HCT116 (cell line): ENCODE measurements around the gene PKNOX2. TPM values are rescaled to one million over a fixed set of nuclear protein-coding genes. Genes with fewer than 3 reads are reported as not detected.

Experiments
- ATAC-seq: fragments of 200-7000 bp; cut with Tn5 transposase; 2 replicates; pipeline ENCODE4 v1.9.1; 2020; ENCODE audit warnings: mild to moderate bottlenecking, moderate library complexity
- BruUV-seq: library from RNA; stranded (reverse); fragments of 400-500 nt; replicated peaks from 2 replicates; lab custom pipeline; 2021; lab: Mats Ljungman, UMichigan
- CTCF ChIA-PET: fragments of 300-600 bp; sonication (Branson Sonifier 250); formaldehyde crosslinking; loops from one replicate; lab custom pipeline; 2021; ENCODE audit warnings: antibody characterized with exemption; lab: Charles Lee
- POLR2A ChIA-PET: fragments of 300-600, 350-600 bp; sonication (Branson Sonifier 250); formaldehyde crosslinking; loops from one replicate; lab custom pipeline; 2021; ENCODE audit warnings: antibody characterized with exemption; lab: Charles Lee
- RAD21 ChIA-PET, 2 experiments: fragments of 300-600 bp; sonication (Branson Sonifier 250); formaldehyde crosslinking; loops; one replicate each; lab custom pipeline; 2023; ENCODE audit warnings: low total read pairs in 2 of 2; ENCODE audit not compliant: uncharacterized antibody in 2 of 2, unreplicated experiment in 2 of 2, low non-redundant PET in 1 of 2; lab: Charles Lee
- DNase-seq: peaks from one replicate; pipeline ENCODE4 v3.0.0-alpha.2; 2010; ENCODE audit warnings: low read depth, low spot score
- H2AFZ ChIP-seq: fragments of 200-600 bp; shearing (Covaris generic), sonication (generic); 2 replicates; pipeline ENCODE4 v1.6.1; 2017; ENCODE audit warnings: low read depth, mixed run types, mixed read lengths, antibody characterized with exemption, low read length; ENCODE audit not compliant: poor library complexity, severe bottlenecking
- H3K27ac ChIP-seq: 2 replicates; pipeline ENCODE4 v1.5.1; 2012; ENCODE audit warnings: low read depth, low read length
- H3K27me3 ChIP-seq: fragments of 200-600 bp; sonication (generic); 2 replicates; pipeline ENCODE4 v1.6.1; 2016; ENCODE audit warnings: mixed run types, low read length, mixed read lengths; ENCODE audit not compliant: insufficient read depth
- H3K36me3 ChIP-seq, 2 experiments: fragments of 200-500 bp in 1 of 2; fragments of 200-600 bp in 1 of 2; sonication (Bioruptor generic) in 1 of 2; sonication (generic) in 1 of 2; 2 replicates each; pipeline versions ENCODE4 v1.5.1 to v1.6.1; 2014 to 2016; ENCODE audit warnings: low read length in 2 of 2, inconsistent platforms in 1 of 2, mixed read lengths in 1 of 2, mixed run types in 1 of 2; ENCODE audit not compliant: insufficient read depth in 2 of 2, control insufficient read depth in 1 of 2
- H3K4me1 ChIP-seq, 2 experiments: fragments of 200-600 bp in 1 of 2; sonication (generic) in 1 of 2; 2 replicates each; pipeline versions ENCODE4 v1.5.1 to v1.6.1; 2012 to 2017; ENCODE audit warnings: low read length in 2 of 2, inconsistent platforms in 1 of 2, mild to moderate bottlenecking in 1 of 2, mixed read lengths in 1 of 2, mixed run types in 1 of 2, moderate library complexity in 1 of 2; ENCODE audit not compliant: insufficient read depth in 2 of 2, control insufficient read depth in 1 of 2
- H3K4me2 ChIP-seq: fragments of 200-600 bp; sonication (generic); 2 replicates; pipeline ENCODE4 v1.6.1; 2017; ENCODE audit warnings: mixed run types, low read length, mixed read lengths
- H3K4me3 ChIP-seq, 2 experiments: fragments of 200-600 bp in 1 of 2; sonication (generic) in 1 of 2; replicated peaks in 1 of 2; 2 replicates each; pipeline ENCODE4 v1.5.1; 2011 to 2016; ENCODE audit warnings: low read length in 2 of 2, control low read depth in 1 of 2, low read depth in 1 of 2, mild to moderate bottlenecking in 1 of 2, mixed read lengths in 1 of 2, mixed run types in 1 of 2
- H3K79me2 ChIP-seq: fragments of 200-600 bp; sonication (generic); 2 replicates; pipeline ENCODE4 v1.6.1; 2017; ENCODE audit warnings: mild to moderate bottlenecking, mixed run types, low read length, moderate library complexity, mixed read lengths; ENCODE audit not compliant: insufficient read depth
- H3K9ac ChIP-seq: fragments of 200-600 bp; sonication (generic); 2 replicates; pipeline ENCODE4 v1.6.1; 2016; ENCODE audit warnings: low read length, mixed read lengths
- H3K9me2 ChIP-seq: fragments of 200-600 bp; sonication (generic), shearing (Covaris generic); 2 replicates; pipeline ENCODE4 v1.6.1; 2017; ENCODE audit warnings: mixed run types, mild to moderate bottlenecking, moderate library complexity; ENCODE audit not compliant: insufficient read depth
- H3K9me3 ChIP-seq, 2 experiments: fragments of 200-500 bp in 1 of 2; fragments of 200-600 bp in 1 of 2; sonication (Bioruptor generic) in 1 of 2; sonication (generic) in 1 of 2; 2 replicates each; pipeline ENCODE4 v1.6.1; 2014 to 2017; ENCODE audit warnings: low read length in 2 of 2, mixed read lengths in 2 of 2, inconsistent platforms in 1 of 2, low read depth in 1 of 2, mild to moderate bottlenecking in 1 of 2, mixed run types in 1 of 2, moderate library complexity in 1 of 2; ENCODE audit not compliant: control insufficient read depth in 1 of 2, insufficient read depth in 1 of 2
- H4K20me1 ChIP-seq: fragments of 200-600 bp; sonication (generic), shearing (Covaris generic); 2 replicates; pipeline ENCODE4 v1.6.1; 2017; ENCODE audit warnings: mixed run types, mild to moderate bottlenecking, moderate library complexity; ENCODE audit not compliant: insufficient read depth
- CBX3 ChIP-seq: IDR thresholded peaks from 2 replicates; pipeline ENCODE4 v1.6.1; 2012; ENCODE audit warnings: low read depth
- CEBPB ChIP-seq: IDR thresholded peaks from 2 replicates; pipeline ENCODE4 v1.6.1; 2012; ENCODE audit warnings: low read depth
- EGR1 ChIP-seq: IDR thresholded peaks from 2 replicates; pipeline ENCODE4 v1.6.1; 2012; ENCODE audit warnings: low read depth
- FOSL1 ChIP-seq: IDR thresholded peaks from 2 replicates; pipeline ENCODE4 v1.6.1; 2012; ENCODE audit warnings: low read depth
- JUND ChIP-seq: IDR thresholded peaks from 2 replicates; pipeline ENCODE4 v1.6.1; 2012
- POLR2A ChIP-seq: IDR thresholded peaks from 2 replicates; pipeline ENCODE4 v1.7.0; 2011; ENCODE audit warnings: borderline replicate concordance; ENCODE audit not compliant: insufficient read depth, insufficient read length; ENCODE audit errors: extremely low read depth
- REST ChIP-seq: IDR thresholded peaks from 2 replicates; pipeline ENCODE4 v1.6.1; 2012; ENCODE audit warnings: low read depth
- SP1 ChIP-seq: IDR thresholded peaks from 2 replicates; pipeline ENCODE4 v1.6.1; 2012; ENCODE audit warnings: low read depth
- TCF7L2 ChIP-seq: IDR thresholded peaks from 2 replicates; pipeline ENCODE4 v1.7.0; 2011; ENCODE audit warnings: borderline replicate concordance, inconsistent platforms; ENCODE audit not compliant: insufficient read depth, insufficient read length; ENCODE audit errors: extremely low read depth
- YY1 ChIP-seq: IDR thresholded peaks from 2 replicates; pipeline ENCODE4 v1.6.1; 2011; ENCODE audit warnings: low read length, low read depth, moderate library complexity, mild to moderate bottlenecking; ENCODE audit not compliant: insufficient replicate concordance; ENCODE audit errors: extremely low read depth
- ZBTB33 ChIP-seq: IDR thresholded peaks from 2 replicates; pipeline ENCODE4 v1.6.1; 2011; ENCODE audit warnings: mild to moderate bottlenecking, low read length, moderate library complexity; ENCODE audit not compliant: insufficient replicate concordance; ENCODE audit errors: extremely low read depth
- ZFX ChIP-seq: fragments of 450-650 bp; IDR thresholded peaks from 2 replicates; pipeline ENCODE4 v1.6.1; 2017
- ZNF274 ChIP-seq: fragments of 200-500 bp; sonication (Bioruptor generic); IDR thresholded peaks from 2 replicates; pipeline ENCODE4 v1.6.1; 2014; ENCODE audit warnings: mild to moderate bottlenecking, low read depth, low read length, inconsistent platforms
- intact Hi-C: fragments of 100-400 bp; cut with micrococcal nuclease; formaldehyde crosslinking; loops from 2 replicates; pipeline ENCODE4 v1.10.0; 2022
- total RNA-seq: library from RNA; stranded (reverse); gene quantifications from one replicate; pipeline ENCODE4 v1.2.1, GENCODE V29; 2021; ENCODE audit not compliant: unreplicated experiment
- TF ChIP-seq, protein P1 (sequence below): IDR thresholded peaks from 2 replicates; pipeline ENCODE4 v1.6.1; 2012
- TF ChIP-seq, protein P2 (sequence below), 3 experiments: fragments of 200-600 bp in 1 of 3; sonication (generic) in 1 of 3; IDR thresholded peaks in 2 of 3; conservative IDR thresholded peaks in 1 of 3; 2 replicates each; pipeline ENCODE4 v1.5.1; 2012 to 2017; ENCODE audit warnings: low read depth in 2 of 3, low read length in 2 of 3, antibody characterized with exemption in 1 of 3, borderline replicate concordance in 1 of 3, control low read depth in 1 of 3, mild to moderate bottlenecking in 1 of 3, mixed read lengths in 1 of 3, mixed run types in 1 of 3, moderate library complexity in 1 of 3; ENCODE audit not compliant: insufficient read depth in 1 of 3
- TF ChIP-seq, protein P3 (sequence below): IDR thresholded peaks from 2 replicates; pipeline ENCODE4 v1.6.1; 2012

PKNOX2 gene
- total RNA-seq, 1 experiment from 2014 or later: 0.20 TPM

GRCh38 chr11:125350206-125351032 is 185.9 kb downstream of the PKNOX2 start:
- Histone ChIP-seq H3K27me3 (no peaks in the 10 kb centered on the region), H2AFZ (no peak overlapping the region), H3K9me3 (no peaks in the 10 kb centered on the region), H3K4me2 (no peak overlapping the region), H3K9ac (no peak overlapping the region), H3K4me1 (peaks cover 0 to 2% of the 10 kb centered on the region in 2 experiments; a peak in 1 of 4 replicates), H3K79me2 (no peaks in the 10 kb centered on the region), H4K20me1 (no peaks in the 10 kb centered on the region), H3K4me3 (no peak overlapping the region), H3K27ac (no peak overlapping the region), H3K36me3 (no peaks in the 10 kb centered on the region), H3K9me2 (no peaks in the 10 kb centered on the region)
- BruUV-seq: no TSS peak
- ChIA-PET RAD21 (no interaction called here), POLR2A (no interaction called here), CTCF (no interaction called here)
- no peak for ATAC-seq
- no peak for DNase-seq
- no peak for TF ChIP-seq ZFX
- no peak for TF ChIP-seq YY1
- no peak for TF ChIP-seq ZBTB33
- TF ChIP-seq JUND: no peak
- TF ChIP-seq, protein P1, sequence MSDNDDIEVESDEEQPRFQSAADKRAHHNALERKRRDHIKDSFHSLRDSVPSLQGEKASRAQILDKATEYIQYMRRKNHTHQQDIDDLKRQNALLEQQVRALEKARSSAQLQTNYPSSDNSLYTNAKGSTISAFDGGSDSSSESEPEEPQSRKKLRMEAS: no peak
- TF ChIP-seq, protein P2, sequence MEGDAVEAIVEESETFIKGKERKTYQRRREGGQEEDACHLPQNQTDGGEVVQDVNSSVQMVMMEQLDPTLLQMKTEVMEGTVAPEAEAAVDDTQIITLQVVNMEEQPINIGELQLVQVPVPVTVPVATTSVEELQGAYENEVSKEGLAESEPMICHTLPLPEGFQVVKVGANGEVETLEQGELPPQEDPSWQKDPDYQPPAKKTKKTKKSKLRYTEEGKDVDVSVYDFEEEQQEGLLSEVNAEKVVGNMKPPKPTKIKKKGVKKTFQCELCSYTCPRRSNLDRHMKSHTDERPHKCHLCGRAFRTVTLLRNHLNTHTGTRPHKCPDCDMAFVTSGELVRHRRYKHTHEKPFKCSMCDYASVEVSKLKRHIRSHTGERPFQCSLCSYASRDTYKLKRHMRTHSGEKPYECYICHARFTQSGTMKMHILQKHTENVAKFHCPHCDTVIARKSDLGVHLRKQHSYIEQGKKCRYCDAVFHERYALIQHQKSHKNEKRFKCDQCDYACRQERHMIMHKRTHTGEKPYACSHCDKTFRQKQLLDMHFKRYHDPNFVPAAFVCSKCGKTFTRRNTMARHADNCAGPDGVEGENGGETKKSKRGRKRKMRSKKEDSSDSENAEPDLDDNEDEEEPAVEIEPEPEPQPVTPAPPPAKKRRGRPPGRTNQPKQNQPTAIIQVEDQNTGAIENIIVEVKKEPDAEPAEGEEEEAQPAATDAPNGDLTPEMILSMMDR (IDR thresholded peaks at IDR 0.05 in 2 of 3, conservative IDR thresholded peaks at IDR 0.05 in 1 of 3; ENCODE audit: borderline replicate concordance in 1 of 3, insufficient read depth in 1 of 3, low read depth in 2 of 3, low read length in 2 of 3): no peak
- no peak for TF ChIP-seq EGR1
- no peak for TF ChIP-seq CEBPB
- TF ChIP-seq TCF7L2: no peak
- TF ChIP-seq FOSL1: no peak
- no peak for TF ChIP-seq POLR2A
- TF ChIP-seq REST: no peak
- TF ChIP-seq ZNF274: no peak
- no peak for TF ChIP-seq CBX3
- no peak for TF ChIP-seq SP1
- TF ChIP-seq, protein P3, sequence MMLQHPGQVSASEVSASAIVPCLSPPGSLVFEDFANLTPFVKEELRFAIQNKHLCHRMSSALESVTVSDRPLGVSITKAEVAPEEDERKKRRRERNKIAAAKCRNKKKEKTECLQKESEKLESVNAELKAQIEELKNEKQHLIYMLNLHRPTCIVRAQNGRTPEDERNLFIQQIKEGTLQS: no peak
- intact Hi-C loops: no loop called here
